GM21737 (cell line): ENCODE measurements around the gene ZGLP1.

Source experiments
- ATAC-seq: cut with Tn5 transposase; IDR thresholded peaks from one replicate; pipeline ENCODE4 v1.9.1; 2021; ENCODE audit warnings: mild to moderate bottlenecking, moderate library complexity; ENCODE audit not compliant: unreplicated experiment

ZGLP1 gene

DNA sequence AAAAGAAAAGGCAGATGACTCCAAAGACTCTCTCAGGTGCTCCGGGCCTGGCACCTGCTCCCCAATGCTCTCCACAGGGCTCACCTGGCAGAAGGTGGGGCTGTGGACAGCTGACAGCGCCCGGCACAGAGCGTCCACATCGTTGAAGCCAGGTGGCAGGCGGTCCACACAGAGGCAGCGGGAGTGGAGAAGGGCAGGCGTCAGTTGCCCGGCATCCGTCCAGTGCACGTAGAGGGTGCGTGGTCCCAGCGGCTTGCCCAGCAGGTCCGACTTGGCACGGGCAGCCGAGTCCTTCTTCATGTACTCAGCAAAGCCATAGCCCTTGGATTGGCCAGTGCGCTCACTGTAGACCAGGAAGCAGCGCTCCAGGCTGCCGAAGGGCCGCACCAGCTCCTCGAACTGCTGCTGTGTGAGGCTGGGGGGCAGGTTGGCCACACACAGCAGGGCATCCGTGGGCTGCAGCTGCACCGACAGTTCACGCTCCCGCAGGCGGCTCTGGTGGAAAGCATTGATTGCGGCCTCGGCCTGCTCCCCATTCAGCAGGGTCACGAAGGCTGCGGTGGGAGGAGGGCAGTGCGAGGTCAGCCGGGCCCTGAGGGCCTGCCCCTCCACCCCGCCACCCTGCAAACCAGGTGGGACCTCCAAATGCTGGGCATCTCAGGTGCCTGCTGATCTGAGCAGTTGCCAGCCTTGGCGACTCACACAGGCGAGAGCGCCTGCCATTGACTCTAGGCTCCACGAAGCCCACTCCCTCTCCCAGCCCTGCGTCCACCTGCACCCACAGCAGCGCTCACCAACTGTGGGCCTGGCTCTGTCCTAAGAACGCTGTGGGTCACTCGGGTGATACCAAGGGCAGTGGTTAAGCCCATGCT, 19.2 kb upstream of the ZGLP1 start:
- no peak for ATAC-seq

DNA sequence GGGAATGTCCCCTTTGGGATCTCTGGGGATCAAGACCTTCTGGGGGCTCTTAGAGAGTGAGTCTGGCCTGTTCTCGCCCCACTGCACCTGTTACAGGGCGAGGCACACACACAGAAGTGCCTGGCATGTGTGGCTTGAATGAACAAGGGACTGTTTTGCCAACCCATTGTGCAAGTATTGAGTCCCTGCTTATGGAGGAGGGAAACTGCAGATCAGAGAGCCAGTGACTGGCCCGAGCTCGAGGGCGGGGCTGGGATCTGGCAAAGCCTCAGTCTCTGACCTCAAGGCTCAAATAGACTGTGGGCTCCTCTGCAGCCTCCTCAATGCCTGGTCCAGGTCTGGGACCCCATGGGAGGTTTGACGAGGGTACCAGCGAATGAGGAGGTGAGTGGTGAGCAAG, 18.2 kb upstream of the ZGLP1 start:
- ATAC-seq: no peak

DNA sequence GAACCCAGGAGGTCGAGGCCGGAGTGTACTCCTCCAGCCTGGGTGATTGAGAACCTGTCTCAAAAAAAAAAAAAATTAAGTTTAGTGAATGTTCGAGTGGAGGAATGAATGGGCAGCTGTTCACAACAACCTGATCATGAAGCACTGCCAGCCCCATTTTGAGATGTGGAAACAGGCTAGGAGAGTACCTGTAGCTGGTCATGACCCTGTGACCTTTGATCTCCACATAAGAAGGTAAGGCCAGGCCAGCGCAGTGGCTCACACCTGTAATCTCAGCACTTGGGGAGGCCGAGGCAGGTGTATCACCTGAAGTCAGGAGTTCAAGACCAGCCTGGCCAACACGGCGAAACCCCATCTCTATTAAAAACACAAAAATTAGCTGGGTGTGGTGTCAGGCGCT, 16.1 kb upstream of the ZGLP1 start:
- no peak for ATAC-seq

DNA sequence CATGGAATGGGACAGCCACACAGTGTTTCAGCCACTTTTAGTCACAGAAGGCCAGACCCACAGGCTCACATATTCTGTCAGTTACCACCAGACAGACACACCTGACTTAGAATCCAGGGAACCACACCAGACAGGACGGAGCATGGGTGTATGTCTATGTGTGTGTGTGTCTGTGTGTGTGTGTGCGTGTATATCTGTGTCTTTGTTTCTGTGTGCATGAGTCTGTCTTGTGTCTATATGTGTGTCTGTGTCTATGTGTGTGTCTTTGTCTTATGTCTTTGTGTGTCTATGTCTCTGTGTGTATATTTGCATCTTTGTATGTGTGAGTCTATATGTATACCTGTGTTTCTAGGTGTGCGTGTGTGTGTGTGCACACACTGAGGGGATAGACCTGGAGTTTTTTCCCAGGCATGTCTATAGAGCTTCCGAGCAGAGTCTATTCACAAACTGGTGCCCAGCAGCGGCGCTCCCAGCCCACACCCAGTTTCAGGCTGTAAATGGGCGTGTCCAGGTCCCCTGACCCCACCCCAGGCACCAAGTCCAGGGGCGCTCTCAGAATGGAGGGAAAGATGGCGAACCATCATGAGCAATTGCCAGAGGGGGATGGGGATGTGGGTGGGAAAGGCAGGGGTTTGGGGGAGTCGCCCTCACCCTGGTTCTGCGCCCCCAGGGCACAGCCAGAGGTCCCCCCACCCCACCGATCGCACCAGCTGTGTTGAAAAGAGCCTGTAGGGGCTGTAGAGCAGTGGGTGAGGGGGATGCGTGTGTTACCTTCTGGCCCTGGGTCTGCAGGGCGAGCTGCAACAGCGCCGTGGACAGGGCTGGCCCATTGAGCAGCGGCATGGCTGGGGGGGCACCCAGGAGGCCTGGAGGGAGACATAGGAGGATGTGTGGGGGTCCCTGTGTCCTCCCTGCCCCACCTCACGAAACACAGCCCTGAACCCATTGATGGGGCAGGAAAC, 12.5 kb upstream of the ZGLP1 start:
- no peak for ATAC-seq

DNA sequence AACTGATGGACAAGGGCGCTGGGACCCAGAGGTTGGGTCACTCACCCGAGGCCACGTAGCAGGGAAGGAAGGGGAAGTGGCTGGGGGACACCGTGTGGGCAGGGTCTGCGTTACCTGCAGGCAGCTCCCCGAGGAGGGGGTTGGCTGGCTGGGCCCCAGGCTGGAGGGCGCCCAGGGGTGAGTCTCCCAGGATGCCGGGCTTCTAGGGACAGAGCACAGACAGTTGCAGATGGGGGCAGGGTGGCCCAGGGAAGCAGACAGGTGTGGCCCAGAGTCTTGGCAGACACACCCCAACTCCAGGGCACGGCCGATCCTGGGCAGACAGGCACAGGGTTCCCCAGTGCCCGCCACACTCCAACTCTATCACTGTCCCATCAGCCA, 11.8 kb upstream of the ZGLP1 start:
- no peak for ATAC-seq

DNA sequence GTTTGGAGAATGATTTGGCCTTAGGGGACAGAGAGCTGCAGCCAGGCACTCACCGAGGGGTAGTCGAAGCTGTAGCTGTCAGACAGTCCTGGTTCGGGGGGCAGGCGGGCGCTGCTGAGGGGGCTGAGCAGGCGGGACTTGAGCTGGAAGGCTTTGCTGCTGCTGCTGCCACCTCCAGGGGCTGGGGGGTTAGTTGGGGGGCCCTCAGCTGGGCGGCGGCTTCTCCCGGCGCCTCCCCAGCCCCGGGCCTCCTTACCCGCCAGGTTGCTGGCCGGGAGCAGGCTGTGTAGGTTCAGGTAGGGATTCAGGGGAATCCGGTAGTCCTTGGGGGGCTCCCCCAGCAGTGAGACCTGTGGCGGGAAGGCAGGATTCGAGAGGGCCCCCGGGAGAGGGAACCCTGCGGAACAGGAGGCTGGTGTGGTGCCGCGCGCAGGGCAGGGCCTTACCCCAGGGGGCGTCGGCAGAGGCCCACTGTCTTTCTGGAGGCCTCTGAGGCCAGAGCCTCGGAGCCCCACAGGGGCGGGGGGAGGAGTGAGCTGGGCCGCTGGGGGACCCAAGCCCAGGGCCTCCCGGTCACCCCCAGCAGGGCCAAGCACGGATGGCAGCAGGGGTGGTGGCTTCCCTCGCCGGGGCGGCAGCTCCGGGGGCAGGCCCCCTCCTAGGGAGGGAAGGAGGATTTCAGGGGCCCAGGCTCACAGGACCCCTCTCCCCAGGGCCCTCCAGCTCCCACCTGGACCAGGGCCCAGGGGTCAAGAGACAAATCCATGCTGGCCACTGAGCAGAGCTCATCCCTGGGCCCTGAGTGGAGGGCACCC, 11.2 kb upstream of the ZGLP1 start:
- no peak for ATAC-seq

DNA sequence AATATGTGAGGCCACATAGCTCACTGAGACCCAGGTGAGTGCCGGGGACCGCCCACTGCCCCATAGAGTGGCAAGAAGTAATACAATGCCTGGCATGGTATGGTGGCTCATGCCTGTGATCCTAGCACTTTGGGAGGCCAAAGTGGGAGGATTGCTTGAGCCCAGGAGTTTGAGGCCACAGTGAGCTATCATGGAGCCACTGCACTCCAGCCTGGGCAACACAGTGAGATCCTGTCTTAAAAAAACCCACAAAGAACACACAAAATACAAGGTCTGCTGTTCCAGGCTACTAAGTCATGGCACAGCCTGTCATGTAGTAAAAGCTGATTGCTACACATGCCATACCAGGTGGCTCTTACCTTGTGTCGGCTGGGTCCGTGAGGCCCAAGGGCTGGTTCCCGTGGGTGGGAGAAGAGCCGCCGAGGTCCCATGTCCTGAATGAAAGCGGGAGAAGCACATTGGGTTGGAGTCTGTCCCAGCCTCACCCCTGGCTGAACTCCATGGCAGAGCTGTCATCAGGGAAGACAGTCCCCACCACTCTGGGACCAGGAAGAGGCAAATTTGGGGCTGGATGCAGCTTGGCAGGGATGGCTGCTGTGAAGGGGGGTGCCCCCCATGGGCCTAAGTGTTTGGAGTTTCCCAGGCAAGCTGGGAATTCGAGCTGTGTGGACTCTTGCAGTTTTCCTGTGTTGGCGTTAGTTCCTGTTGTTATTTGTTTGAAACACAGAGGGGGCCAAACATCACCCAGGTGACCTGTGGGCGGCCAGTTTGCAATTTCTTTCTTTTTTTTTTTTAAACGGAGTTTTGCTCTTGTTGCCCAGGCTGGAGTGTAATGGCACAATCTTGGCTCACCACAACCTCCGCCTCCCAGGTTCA, 9.4 kb upstream of the ZGLP1 start:
- ATAC-seq: no peak

DNA sequence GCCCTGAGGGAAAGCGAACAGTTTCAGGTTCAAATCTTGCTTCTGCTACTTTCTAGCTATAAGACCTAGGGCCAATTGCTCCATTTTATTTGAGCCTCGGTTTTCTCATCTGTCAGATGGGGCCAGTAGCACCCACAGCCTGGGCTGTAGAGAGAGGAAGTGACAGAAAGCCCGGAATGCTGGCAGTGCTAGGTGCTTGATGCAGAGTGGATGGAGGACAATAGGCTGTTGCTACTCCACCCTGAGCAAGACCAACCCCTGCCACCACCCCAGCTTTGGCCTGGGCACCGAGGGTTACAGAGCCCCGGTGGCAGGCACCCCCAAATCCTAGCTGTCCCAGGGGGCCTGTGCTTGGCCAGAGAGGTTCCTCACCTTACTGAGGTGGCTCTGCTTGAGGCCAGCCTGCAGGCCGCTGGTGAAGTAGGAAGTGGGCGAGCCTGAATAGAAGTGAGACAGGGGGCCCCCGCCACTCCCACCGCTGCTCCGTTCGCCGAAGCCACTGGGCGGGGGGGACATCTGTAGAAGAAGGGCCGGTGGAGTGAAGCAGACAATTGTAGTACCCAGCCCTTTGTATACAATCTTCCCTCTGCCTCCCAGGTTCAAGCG, 8.3 kb upstream of the ZGLP1 start:
- ATAC-seq: no peak

DNA sequence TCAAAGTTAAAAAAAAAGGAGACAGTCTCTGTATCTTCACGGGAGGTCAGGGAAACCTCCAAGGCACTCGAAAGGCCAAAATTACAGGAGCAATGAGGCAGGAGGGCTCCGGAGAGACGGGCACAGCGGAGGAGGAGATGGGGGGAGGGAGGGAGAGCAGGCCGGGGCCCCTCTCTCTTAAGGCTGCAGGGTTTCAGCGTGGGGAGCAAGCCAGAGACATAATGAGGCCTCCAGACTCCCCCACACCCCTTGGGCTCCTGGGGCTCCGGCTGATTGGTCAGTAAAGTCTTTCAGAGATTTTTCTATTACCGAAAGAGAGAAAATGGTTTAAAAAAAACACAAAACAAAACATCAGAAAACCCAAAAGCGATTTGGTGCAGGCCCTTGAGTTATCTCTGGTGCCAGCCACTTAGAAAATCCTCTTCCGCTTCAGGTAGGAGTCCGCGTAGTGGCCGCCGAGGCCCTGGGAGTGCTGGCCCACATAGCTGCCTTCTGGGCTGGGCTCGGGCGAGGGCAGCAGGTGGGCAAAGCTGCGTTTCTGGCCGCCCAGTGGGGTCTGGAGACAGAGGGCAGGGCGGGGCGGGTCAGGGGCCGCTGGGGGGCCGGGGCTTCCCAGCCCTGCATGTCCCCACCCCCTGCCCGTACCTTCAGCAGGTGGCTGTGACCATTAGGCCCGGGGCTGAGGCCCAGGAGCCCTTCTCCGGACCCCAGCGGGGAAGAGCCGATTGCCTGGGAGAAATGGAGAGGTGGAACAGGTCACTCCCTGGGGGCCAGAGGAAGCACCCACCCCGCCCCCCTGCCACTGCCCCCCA, 7.6 kb upstream of the ZGLP1 start:
- no peak for ATAC-seq

DNA sequence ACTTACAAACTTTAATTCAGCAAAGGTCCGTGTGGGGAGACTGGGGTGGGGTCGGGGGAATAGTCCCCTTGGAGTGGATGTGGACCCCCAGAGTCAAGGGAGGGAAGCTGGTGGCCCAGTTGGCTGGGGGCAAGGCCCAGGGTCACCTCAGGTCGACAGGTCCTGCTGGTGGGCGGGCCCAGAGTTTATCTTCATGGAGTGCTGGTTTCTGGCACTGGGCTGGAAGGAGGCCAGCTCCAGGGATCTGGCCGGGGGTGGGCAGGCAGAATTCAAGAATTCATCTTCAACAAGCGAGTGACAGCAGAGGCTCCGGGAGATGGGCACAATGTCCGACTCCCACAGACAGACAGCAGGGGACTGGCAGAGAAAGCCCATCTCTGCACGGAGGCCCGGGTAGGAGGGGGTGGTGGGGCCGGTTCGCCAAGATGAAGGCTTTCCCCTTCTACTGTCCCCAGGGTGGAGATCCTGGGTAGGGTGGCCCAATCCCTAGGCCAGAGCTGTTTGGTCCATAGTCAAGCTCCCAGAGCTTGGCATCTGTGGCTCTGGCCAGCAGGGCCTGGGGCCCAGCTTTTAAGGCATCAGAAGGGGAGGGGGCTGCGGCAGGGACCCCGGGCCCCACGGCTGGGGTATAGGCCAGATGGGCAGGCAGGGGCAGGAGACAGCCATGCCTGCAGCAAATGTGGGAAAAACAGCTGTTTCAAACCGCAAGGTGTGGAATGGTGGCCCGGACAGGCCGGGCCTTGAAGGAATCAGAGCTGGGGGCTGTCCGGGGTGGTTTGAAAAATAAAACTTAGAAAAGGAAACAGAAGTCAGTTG, 6.8 kb upstream of the ZGLP1 start:
- ATAC-seq: no peak

DNA sequence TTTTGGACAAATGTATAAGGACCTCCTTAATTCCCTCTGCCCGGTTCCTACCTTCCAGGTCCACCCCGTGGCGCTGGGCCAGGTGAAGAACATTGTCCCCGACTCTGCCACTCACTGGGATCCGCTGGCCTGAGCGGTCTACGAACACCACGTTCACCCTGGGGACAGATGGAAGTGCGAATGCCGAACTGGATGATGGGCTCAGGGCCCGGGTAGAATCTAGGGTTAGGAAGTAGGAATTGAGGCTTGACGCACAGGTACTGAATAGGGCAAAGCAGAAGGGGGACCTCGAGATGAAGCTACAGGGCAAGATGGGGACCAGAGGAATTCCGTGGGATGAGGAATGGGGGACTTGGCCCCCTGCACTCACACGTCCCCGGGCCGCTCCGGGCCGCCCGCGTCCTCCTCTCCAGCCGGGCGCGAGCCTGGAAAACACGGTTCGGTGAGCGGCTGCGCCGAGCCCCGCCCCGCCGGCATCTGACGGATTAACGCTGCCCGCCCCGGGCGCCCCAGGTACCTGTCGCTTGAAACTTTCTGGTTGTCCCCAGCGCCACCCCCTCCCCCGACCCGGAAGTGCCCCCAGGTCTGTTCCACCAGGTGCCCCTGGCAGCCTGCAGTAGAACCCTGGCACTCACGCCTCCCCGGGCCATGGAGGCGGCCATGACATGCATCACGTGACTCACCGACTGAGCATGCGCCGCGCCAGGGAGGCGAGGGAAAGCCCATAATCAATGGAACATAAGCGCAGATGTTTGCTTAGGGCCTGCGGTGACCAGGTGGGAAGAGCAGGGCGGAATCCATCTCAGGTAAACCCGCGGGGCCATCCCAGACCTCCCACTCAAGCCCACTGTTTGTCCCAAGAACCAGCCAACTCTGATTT, 6.0 kb upstream of the ZGLP1 start, which contains the start of gene FDX2:
Gene FDX2, minus strand, starts transcription at position 681 of the 880 bp plus-strand sequence. Its CDS starts 19 bp downstream, at position 662.
- ATAC-seq: no peak

DNA sequence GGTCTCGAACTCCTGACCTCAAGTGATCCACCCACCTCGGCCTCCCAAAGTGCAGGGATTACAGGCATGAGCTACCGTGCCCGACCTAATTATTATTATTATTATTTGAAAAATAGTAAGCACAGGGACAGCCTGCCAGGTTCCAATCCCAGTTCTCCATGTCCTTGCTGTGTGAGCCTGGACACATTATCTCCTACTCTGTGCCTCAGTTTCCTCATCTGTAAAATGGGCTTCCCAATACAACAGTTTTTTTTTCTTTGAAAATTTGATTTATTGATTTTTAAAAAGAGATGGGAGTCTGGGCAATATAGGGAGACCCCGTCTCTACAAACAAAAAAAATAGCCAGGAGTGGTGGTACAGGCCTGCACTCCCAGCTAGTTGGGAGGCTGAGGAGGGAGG, 3.3 kb downstream of the ZGLP1 start:
- no peak for ATAC-seq

DNA sequence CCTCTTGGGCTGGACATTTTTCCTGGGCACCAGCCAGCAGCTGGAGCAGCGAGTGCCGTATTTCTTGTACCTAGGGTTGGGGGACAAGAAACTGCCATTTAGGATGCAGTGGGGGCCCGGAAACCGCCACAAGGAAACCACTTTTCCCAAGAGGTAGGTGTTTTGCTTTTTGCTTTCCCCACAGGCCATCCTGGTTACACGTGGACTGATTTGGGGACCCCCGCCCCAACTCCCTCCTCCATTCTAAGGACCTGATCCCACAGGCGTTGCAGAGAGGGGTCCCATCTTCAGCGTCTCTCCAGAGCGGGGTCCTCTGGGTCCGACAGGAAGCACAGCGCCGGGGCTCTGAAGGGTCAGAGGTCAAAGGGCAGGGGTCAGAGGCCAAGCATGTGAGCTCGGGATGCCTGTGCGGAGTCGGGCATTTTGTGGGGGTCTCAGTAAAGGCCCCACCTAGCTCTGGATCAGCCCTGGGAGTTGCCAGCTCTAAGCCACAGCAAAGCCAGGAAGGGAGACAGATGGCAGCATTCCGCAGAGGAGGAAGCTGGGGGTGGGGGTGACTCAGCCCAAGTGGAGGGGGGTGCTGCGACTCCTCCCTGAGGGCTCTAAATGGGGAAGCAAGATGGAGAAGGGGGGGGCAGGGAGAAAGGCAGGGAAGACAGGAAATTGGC, 4.3 kb downstream of the ZGLP1 start:
- ATAC-seq: no peak

DNA sequence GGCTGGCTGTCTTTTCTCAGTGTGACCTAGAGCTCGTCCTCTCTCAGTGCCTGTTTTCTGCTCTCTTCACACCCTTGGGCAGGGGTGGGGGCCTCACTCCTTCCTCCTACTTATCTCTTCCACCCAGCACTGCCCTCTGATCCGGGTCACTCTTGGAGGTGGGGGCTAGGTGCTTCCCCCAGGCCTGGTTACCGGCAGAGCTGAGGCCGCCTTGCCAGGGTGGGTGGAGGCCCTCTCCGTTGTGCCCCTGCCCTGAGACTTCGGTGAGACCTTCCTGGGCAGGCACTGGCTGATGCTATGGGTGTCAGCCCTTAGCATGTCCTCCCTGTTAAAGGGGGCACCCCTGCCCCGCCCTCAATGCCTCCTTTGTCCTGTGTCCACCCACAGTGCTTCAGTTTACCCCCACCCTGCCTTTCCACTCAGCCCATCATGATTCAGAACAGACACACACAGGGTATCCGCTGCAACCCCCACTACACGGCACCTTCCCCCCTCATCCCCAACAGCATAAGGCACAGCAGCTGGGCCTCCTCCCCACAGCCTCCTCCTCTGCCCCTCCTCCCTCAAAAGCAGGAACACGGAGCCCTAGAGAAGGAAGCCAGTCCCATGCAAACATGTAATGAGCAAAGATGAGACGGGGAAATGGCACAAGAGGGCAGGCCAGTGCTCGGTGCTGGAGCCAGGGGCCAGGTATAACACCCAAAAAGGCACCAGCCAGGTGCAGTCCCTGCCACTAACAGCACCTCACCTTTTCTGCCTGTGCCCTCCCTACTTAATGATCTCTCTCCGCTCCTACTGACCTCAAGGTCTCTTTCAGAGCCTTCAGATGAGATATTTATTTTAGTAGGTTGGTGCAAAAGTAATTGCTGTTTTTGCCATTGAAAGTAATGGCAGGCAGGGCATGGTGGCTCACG, 9.8 kb downstream of the ZGLP1 start:
- ATAC-seq: no peak

DNA sequence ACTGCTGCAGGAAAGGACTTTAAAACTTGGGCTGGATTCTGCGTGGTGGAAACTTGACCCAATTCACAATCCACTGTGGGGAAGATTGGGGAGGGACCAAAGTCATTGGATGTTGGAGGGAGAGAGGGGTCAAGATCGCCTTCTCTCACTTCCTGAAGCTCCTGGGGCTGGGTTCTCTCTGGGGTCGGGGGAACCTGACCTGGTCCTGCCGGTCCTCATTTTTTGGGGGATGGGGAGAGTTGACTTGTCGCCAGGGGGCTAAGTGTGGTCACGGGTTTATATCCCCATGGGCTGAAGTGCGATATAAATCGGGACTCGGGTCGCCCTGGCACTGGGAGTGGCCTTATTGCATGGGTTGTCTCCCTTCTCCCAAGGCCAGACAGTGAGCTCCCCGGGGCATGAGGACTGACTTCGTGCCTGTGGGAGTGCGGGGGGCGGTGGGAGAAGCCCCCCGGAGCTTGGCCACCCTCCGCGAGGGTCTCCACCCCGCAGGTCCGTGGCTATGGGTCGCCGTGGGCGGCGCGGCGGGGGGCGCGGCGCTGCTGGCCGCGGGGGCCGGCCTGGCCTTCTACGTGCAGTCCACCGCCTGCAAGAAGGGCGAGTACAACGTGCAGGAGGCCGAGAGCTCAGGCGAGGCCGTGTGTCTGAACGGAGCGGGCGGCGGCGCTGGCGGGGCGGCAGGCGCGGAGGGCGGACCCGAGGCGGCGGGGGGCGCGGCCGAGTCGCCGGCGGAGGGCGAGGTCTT, 13.6 kb downstream of the ZGLP1 start:
- no peak for ATAC-seq
